Measurements from ENCODE around the gene UFSP2. TPM values are rescaled to one million over a fixed set of nuclear protein-coding genes. Genes with fewer than 3 reads are reported as not detected.

Gene UFSP2
- total and polyA plus RNA-seq, 2 of the 4 experiments (the other 2 are of a cell fraction), result 21.8 to 43.7 TPM

DNA sequence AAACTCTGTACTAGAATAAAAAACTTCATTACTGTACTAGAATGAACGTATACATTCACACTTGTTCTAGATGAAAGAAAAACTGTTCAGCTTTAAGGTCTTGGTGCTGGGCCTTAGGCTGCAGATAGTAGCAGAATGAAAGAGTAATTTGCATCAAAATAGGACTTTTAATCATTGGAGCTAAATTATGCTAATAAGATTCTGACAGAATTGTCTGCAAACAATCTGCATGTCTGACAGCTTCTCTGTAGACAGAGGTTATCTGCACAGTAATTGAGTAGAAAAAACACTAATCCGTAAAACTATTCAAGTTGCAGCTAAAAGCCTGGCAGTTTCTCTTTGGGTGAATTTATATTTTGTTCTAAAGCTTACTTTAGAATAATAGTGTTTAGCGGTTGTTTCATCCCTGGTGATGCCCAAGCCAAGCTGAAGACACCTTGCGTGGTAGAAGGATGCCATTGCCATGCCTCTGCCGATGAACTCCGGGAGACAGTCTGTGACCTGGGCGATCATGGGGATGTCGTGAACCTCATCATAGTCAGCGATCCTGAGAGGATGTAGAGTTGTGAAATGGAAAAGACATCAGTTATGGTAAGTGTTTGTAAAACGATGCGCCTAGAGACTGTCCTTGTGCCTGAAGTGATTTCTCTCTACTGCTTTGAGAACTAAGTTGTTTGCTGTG lies 55.4 kb downstream of the UFSP2 start:
- H2AK9ac ChIP-seq (replicated peaks; ENCODE audit: low read depth, low read length, poor library complexity), result no peak overlapping the region
- H2AFZ ChIP-seq (replicated peaks; ENCODE audit: low read length, poor library complexity), result no peak overlapping the region
- ATAC-seq (ENCODE audit: low read depth) (no peak), DNase-seq (no peak)
- no peaks in the 10 kb centered on the region for H3K4me1 ChIP-seq (ENCODE audit: control insufficient read depth, insufficient read depth, low read length)
- H2BK5ac ChIP-seq (ENCODE audit: low read depth, low read length, poor library complexity, severe bottlenecking), result no peak overlapping the region
- H3K18ac ChIP-seq (ENCODE audit: low read depth, low read length), result no peak overlapping the region
- no peak overlapping the region for H2BK120ac ChIP-seq (ENCODE audit: low read depth, low read length)
- H2BK15ac ChIP-seq (ENCODE audit: low read depth, low read length), result no peak overlapping the region
- dilution Hi-C loops (cut with HindIII; ENCODE audit: low sequenced_read_pairs, unreplicated experiment) (no loop called here), in situ Hi-C loops (cut with MboI; ENCODE audit: low sequenced_read_pairs) (no loop called here), intact Hi-C loops (cut with micrococcal nuclease) (no loop called here)
- H4K8ac ChIP-seq (ENCODE audit: low read depth in 2 of 2, low read length in 2 of 2), result no peak overlapping the region
- peaks cover 3% of the 10 kb centered on the region; the same call in 1 of the 2 replicates for H3K9me1 ChIP-seq (ENCODE audit: insufficient read depth, low read length)
- no peak overlapping the region for H3K4ac ChIP-seq (ENCODE audit: low read depth, low read length)
- no peaks in the 10 kb centered on the region for H4K20me1 ChIP-seq (ENCODE audit: insufficient read depth, low read length)
- no peak overlapping the region for H4K5ac ChIP-seq (ENCODE audit: low read depth, low read length)
- ChIA-PET POLR2A (ENCODE audit: unreplicated experiment) (no interaction called here), CTCF (no interaction called here)
- peaks cover 4% of the 10 kb centered on the region; the same call in 1 of the 2 replicates for H3K36me3 ChIP-seq (ENCODE audit: control insufficient read depth, insufficient read depth, low read length)
- 94% methylated on average over 9 of the region's 11 CpGs; no CpG with 5 or more reads in 1 of the 2 experiments for WGBS, 2 experiments (ENCODE audit: extremely low coverage in 2 of 2, insufficient read length in 1 of 2)
- no peak overlapping the region for H4K91ac ChIP-seq (ENCODE audit: insufficient read depth, low read depth, low read length)
- H2BK20ac ChIP-seq (ENCODE audit: low read depth, low read length), result no peak overlapping the region
- H3K27ac ChIP-seq (ENCODE audit: insufficient read depth, low read length), result no peak overlapping the region
- H3K4me2 ChIP-seq (ENCODE audit: low read depth, low read length), result no peak overlapping the region
- no peaks in the 10 kb centered on the region for H3K9me3 ChIP-seq (ENCODE audit: control insufficient read depth, insufficient read depth, low read length)
- no peak overlapping the region for H3K56ac ChIP-seq (ENCODE audit: extremely low read depth, insufficient read depth, low read length)
- H3K14ac ChIP-seq (replicated peaks; ENCODE audit: low read depth, low read length), result no peak overlapping the region
- H3K4me3 ChIP-seq (ENCODE audit: insufficient read depth, low read depth, low read length), result no peak overlapping the region
- no TSS peak for BruUV-seq (replicated peaks)
- TF ChIP-seq, protein P1, sequence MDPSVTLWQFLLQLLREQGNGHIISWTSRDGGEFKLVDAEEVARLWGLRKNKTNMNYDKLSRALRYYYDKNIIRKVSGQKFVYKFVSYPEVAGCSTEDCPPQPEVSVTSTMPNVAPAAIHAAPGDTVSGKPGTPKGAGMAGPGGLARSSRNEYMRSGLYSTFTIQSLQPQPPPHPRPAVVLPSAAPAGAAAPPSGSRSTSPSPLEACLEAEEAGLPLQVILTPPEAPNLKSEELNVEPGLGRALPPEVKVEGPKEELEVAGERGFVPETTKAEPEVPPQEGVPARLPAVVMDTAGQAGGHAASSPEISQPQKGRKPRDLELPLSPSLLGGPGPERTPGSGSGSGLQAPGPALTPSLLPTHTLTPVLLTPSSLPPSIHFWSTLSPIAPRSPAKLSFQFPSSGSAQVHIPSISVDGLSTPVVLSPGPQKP (IDR thresholded peaks at IDR 0.05; ENCODE audit: borderline replicate concordance, low read depth, low read length), result no peak
- TF ChIP-seq MXI1 (IDR thresholded peaks at IDR 0.05; ENCODE audit: borderline replicate concordance, low read depth, low read length) (no peak), POLR2A (IDR thresholded peaks at IDR 0.05; ENCODE audit: low read depth, low read length) (no peak), RCOR1 (IDR thresholded peaks at IDR 0.05; ENCODE audit: insufficient replicate concordance, low read length) (no peak), NFE2L2 (IDR thresholded peaks at IDR 0.05; ENCODE audit: low read depth, low read length) (no peak), SMC3 (IDR thresholded peaks at IDR 0.05; ENCODE audit: low read depth, low read length) (no peak), CHD1 (IDR thresholded peaks at IDR 0.05; ENCODE audit: low read depth, low read length) (no peak), RFX5 (IDR thresholded peaks at IDR 0.05; ENCODE audit: low read depth, low read length) (no peak), BHLHE40 (IDR thresholded peaks at IDR 0.05; ENCODE audit: low read depth, low read length) (no peak), MAFK (IDR thresholded peaks at IDR 0.05; ENCODE audit: low read depth, low read length) (no peak), FOS (IDR thresholded peaks at IDR 0.05; ENCODE audit: low read depth, low read length) (no peak), MAZ (IDR thresholded peaks at IDR 0.05; ENCODE audit: borderline replicate concordance, low read depth, low read length) (no peak)
- TF ChIP-seq, protein P2, sequence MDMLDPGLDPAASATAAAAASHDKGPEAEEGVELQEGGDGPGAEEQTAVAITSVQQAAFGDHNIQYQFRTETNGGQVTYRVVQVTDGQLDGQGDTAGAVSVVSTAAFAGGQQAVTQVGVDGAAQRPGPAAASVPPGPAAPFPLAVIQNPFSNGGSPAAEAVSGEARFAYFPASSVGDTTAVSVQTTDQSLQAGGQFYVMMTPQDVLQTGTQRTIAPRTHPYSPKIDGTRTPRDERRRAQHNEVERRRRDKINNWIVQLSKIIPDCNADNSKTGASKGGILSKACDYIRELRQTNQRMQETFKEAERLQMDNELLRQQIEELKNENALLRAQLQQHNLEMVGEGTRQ (IDR thresholded peaks at IDR 0.05; ENCODE audit: low read depth, low read length), result no peak
- TF ChIP-seq, protein P3, sequence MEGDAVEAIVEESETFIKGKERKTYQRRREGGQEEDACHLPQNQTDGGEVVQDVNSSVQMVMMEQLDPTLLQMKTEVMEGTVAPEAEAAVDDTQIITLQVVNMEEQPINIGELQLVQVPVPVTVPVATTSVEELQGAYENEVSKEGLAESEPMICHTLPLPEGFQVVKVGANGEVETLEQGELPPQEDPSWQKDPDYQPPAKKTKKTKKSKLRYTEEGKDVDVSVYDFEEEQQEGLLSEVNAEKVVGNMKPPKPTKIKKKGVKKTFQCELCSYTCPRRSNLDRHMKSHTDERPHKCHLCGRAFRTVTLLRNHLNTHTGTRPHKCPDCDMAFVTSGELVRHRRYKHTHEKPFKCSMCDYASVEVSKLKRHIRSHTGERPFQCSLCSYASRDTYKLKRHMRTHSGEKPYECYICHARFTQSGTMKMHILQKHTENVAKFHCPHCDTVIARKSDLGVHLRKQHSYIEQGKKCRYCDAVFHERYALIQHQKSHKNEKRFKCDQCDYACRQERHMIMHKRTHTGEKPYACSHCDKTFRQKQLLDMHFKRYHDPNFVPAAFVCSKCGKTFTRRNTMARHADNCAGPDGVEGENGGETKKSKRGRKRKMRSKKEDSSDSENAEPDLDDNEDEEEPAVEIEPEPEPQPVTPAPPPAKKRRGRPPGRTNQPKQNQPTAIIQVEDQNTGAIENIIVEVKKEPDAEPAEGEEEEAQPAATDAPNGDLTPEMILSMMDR (conservative IDR thresholded peaks at IDR 0.05; ENCODE audit: low read depth, low read length), result no peak
- H3K79me1 ChIP-seq (ENCODE audit: low read depth in 1 of 2, low read length in 2 of 2), result no peaks in the 10 kb centered on the region
- H2AK5ac ChIP-seq (ENCODE audit: low read depth, low read length), result no peak overlapping the region
- H3K23ac ChIP-seq (ENCODE audit: low read depth, low read length), result no peak overlapping the region
- H3K9ac ChIP-seq (ENCODE audit: low read depth, low read length), result no peak overlapping the region
- H3K27me3 ChIP-seq (ENCODE audit: control insufficient read depth, insufficient read depth, low read length), result no peaks in the 10 kb centered on the region

All from IMR-90 (cell line).